ENCODE data around the gene COL13A1.

DNA sequence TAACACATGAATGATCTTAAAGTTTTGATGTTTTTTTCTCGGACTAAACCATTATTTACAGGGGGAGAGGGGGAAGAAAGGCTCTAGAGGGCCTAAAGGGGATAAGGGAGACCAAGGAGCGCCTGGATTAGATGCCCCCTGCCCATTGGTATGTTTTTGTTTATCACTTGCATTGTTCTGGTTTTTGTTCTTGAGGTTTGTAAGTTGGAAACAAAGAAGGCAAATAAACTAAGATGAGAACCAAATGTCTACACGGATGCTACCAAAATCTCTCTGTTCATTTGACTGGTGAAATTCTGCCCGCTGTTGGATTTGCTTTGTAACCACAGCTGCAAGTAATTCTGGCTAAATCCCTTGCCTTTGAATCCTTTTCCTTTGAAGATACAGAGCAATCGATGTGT lies 151.1 kb downstream of the COL13A1 start:
- TF ChIP-seq, protein P1, sequence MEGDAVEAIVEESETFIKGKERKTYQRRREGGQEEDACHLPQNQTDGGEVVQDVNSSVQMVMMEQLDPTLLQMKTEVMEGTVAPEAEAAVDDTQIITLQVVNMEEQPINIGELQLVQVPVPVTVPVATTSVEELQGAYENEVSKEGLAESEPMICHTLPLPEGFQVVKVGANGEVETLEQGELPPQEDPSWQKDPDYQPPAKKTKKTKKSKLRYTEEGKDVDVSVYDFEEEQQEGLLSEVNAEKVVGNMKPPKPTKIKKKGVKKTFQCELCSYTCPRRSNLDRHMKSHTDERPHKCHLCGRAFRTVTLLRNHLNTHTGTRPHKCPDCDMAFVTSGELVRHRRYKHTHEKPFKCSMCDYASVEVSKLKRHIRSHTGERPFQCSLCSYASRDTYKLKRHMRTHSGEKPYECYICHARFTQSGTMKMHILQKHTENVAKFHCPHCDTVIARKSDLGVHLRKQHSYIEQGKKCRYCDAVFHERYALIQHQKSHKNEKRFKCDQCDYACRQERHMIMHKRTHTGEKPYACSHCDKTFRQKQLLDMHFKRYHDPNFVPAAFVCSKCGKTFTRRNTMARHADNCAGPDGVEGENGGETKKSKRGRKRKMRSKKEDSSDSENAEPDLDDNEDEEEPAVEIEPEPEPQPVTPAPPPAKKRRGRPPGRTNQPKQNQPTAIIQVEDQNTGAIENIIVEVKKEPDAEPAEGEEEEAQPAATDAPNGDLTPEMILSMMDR (IDR thresholded peaks at IDR 0.05): no peak
- no peak for TF ChIP-seq POLR2A (IDR thresholded peaks at IDR 0.05)

Measured in adrenal gland (tissue), 5 donors.